C4-2B (cell line): Measurements from ENCODE around the gene HSFX3.
"Not testable (repeated sequence)": the region's sequence is repeated elsewhere in the genome, so short reads cannot be mapped to it uniquely, and the experiment has no call there.

Experiments
- CTCF ChIP-seq: fragments of 450-650 bp; conservative IDR thresholded peaks from 2 replicates; pipeline ENCODE4 v1.5.1; 2017; ENCODE audit warnings: mild to moderate bottlenecking
- ZFX ChIP-seq: fragments of 450-650 bp; IDR thresholded peaks from 2 replicates; pipeline ENCODE4 v1.6.1; 2017

GRCh38 chrX:149590993-149591392 is 41.3 kb upstream of the HSFX3 start:
- TF ChIP-seq CTCF, ZFX: not testable (repeated sequence)
